HepG2 (cell line): ENCODE measurements around the gene LCLAT1. TPM values are rescaled to one million over a fixed set of nuclear protein-coding genes. Genes with fewer than 3 reads are reported as not detected.
A peak's percentile ranks its signal among the peaks of the same experiment; 100 is the strongest.

Source experiments
- ARNT ChIP-seq: fragments of 450-650 bp; IDR thresholded peaks from 2 replicates; pipeline ENCODE4 v1.6.1; 2017
- CENPT ChIP-seq: sonication (generic); formaldehyde crosslinking; IDR thresholded peaks from 2 replicates; pipeline ENCODE4 v1.8.0; 2022; ENCODE audit warnings: low read depth, mild to moderate bottlenecking, moderate library complexity, missing genetic modification reagents
- DPF2 ChIP-seq: sonication (generic); formaldehyde crosslinking; IDR thresholded peaks from 2 replicates; pipeline ENCODE4 v1.4.0; 2020; ENCODE audit warnings: mild to moderate bottlenecking, low read depth, missing genetic modification reagents, borderline replicate concordance
- HDAC1 ChIP-seq: sonication (generic); formaldehyde crosslinking; IDR thresholded peaks from 2 replicates; pipeline ENCODE4 v1.5.1; 2020; ENCODE audit warnings: mild to moderate bottlenecking, missing genetic modification reagents
- KDM5B ChIP-seq: sonication (generic); formaldehyde crosslinking; IDR thresholded peaks from 2 replicates; pipeline ENCODE4 v1.4.0; 2020; ENCODE audit warnings: missing genetic modification reagents, mild to moderate bottlenecking, borderline replicate concordance
- MBD4 ChIP-seq: IDR thresholded peaks from 2 replicates; pipeline ENCODE4 v1.6.1; 2012; ENCODE audit warnings: low read length, inconsistent platforms, borderline replicate concordance
- NR2C2 ChIP-seq: sonication (generic); formaldehyde crosslinking; IDR thresholded peaks from 2 replicates; pipeline ENCODE4 v1.4.0; 2020; ENCODE audit warnings: missing genetic modification reagents, mild to moderate bottlenecking, moderate library complexity, borderline replicate concordance
- PAX8 ChIP-seq: sonication (generic); formaldehyde crosslinking; IDR thresholded peaks from 2 replicates; pipeline ENCODE4 v1.8.0; 2022; ENCODE audit warnings: mild to moderate bottlenecking, missing genetic modification reagents, borderline replicate concordance
- REST ChIP-seq, 2 experiments: IDR thresholded peaks; 2 replicates each; pipeline ENCODE4 v1.6.1; 2011 to 2012; ENCODE audit warnings: low read length in 2 of 2, borderline replicate concordance in 1 of 2, low read depth in 1 of 2, mild to moderate bottlenecking in 1 of 2, moderate library complexity in 1 of 2
- SYNCRIP ChIP-seq: fragments of 200-400 bp; formaldehyde crosslinking; IDR thresholded peaks from 2 replicates; pipeline ENCODE4 v1.6.1; 2018; ENCODE audit warnings: mild to moderate bottlenecking, low read depth, low read length; ENCODE audit not compliant: insufficient read depth
- TCF12 ChIP-seq, 2 experiments: fragments of 450-650 bp in 1 of 2; sonication (generic) in 1 of 2; formaldehyde crosslinking in 1 of 2; IDR thresholded peaks; 2 replicates each; pipeline versions ENCODE4 v1.6.1 to v1.8.0; 2017 to 2022; ENCODE audit warnings: antibody characterized with exemption in 1 of 2, mild to moderate bottlenecking in 1 of 2, missing genetic modification reagents in 1 of 2, moderate library complexity in 1 of 2
- YY1 ChIP-seq: IDR thresholded peaks from 2 replicates; pipeline ENCODE4 v1.6.1; 2011; ENCODE audit warnings: low read length, low read depth, moderate library complexity, mild to moderate bottlenecking; ENCODE audit not compliant: insufficient read depth, insufficient replicate concordance
- ZBTB7B ChIP-seq: sonication (generic); formaldehyde crosslinking; IDR thresholded peaks from 2 replicates; pipeline ENCODE4 v1.4.0; 2020; ENCODE audit warnings: missing genetic modification reagents
- ZNF17 ChIP-seq: sonication (generic); formaldehyde crosslinking; IDR thresholded peaks from 2 replicates; pipeline ENCODE4 v1.5.0; 2020; ENCODE audit warnings: mild to moderate bottlenecking, missing genetic modification reagents
- ZNF205 ChIP-seq: IDR thresholded peaks from 2 replicates; pipeline ENCODE4 v1.6.1; 2018; ENCODE audit warnings: missing biosample characterization, missing genetic modification reagents
- ZNF33B ChIP-seq: sonication (generic); formaldehyde crosslinking; IDR thresholded peaks from 2 replicates; pipeline ENCODE4 v1.5.1; 2020; ENCODE audit warnings: mild to moderate bottlenecking, missing genetic modification reagents
- ZNF446 ChIP-seq: sonication (generic); formaldehyde crosslinking; IDR thresholded peaks from 2 replicates; pipeline ENCODE4 v1.5.0; 2020; ENCODE audit warnings: mild to moderate bottlenecking, missing genetic modification reagents
- ZNF670 ChIP-seq: sonication (generic); formaldehyde crosslinking; IDR thresholded peaks from 2 replicates; pipeline ENCODE4 v1.8.0; 2022; ENCODE audit warnings: mild to moderate bottlenecking, missing genetic modification reagents, borderline replicate concordance
- ZNF775 ChIP-seq: sonication (generic); formaldehyde crosslinking; IDR thresholded peaks from 2 replicates; pipeline ENCODE4 v1.4.0; 2020; ENCODE audit warnings: missing genetic modification reagents, mild to moderate bottlenecking, moderate library complexity, borderline replicate concordance
- ZNF891 ChIP-seq: sonication (generic); formaldehyde crosslinking; IDR thresholded peaks from 2 replicates; pipeline ENCODE4 v1.5.0; 2020; ENCODE audit warnings: mild to moderate bottlenecking, missing genetic modification reagents
- polyA plus RNA-seq, 8 experiments: library from polyadenylated mRNA; depleted of rRNA in 3 of 8; stranded (reverse) in 7 of 8; unstranded in 1 of 8; fragments of >200 nt; fragmentation: Illumina TruSeq in 4 of 8; extraction: Trizol in 4 of 8; gene quantifications; 2 replicates each; pipeline versions ENCODE4 v1.2.1 to v1.2.3, GENCODE V29; 2011 to 2016; ENCODE audit warnings: low read depth in 4 of 8, missing spikeins in 1 of 8, mixed read lengths in 1 of 8; ENCODE audit not compliant: insufficient read depth in 1 of 8
- total RNA-seq, 5 experiments: library from RNA; depleted of rRNA; stranded (reverse); fragments of >200 nt; fragmentation: Illumina TruSeq; extraction: Trizol; gene quantifications; 2 replicates each; pipeline ENCODE4 v1.2.3, GENCODE V29; 2016; ENCODE audit warnings: low read depth in 1 of 5
- TF ChIP-seq, protein P1 (sequence below): sonication (generic); formaldehyde crosslinking; IDR thresholded peaks from 2 replicates; pipeline ENCODE4 v1.8.1; 2023; ENCODE audit warnings: mild to moderate bottlenecking, moderate library complexity, missing genetic modification reagents
- TF ChIP-seq, protein P2 (sequence below): sonication (generic); formaldehyde crosslinking; IDR thresholded peaks from 2 replicates; pipeline ENCODE4 v1.5.1; 2020; ENCODE audit warnings: missing genetic modification reagents, mild to moderate bottlenecking, borderline replicate concordance

The LCLAT1 gene
- total and polyA plus RNA-seq, 2 of the 13 experiments (the other 11 are each of a cell fraction or from before 2014, with no cell fraction given): 18.0 to 28.0 TPM

GRCh38 chr2:30447149-30448045 lies at the start of gene LCLAT1 (continued):
- TF ChIP-seq, protein P1, sequence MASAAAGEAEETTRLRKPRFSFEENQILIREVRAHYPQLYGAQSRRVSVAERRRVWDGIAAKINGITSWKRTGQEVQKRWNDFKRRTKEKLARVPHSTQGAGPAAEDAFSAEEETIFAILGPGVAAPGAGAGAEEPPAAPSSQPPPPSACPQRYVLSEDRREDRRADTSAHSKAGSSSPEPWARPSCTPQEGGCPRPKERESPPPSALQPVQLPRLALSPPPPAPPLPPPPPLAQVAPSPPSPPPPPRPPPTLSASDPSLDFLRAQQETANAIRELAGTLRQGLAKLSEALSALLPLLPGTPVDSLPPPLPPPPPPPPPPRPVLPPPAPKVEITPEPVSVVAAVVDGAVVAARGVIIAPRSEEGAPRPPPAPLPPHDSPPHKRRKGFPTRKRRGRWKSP: peak; percentile 71; the same call in 1 of the 2 replicates
- TF ChIP-seq ZNF17 (CRISPR knock-in tag): peak; percentile 95
- peak; percentile 98; the same call in 1 of the 2 replicates for TF ChIP-seq PAX8 (CRISPR knock-in tag)
- peak; percentile 99 for TF ChIP-seq ZNF891
- TF ChIP-seq ZNF446: peak; percentile 97
- peak; percentile 98 for TF ChIP-seq ZNF33B (CRISPR knock-in tag)
- no peak for TF ChIP-seq ARNT
- TF ChIP-seq HDAC1 (CRISPR knock-in tag): peak; percentile 90
- TF ChIP-seq ZNF205 (CRISPR knock-in tag): no peak
- peak; percentile 91; the same call in 1 of the 2 replicates for TF ChIP-seq CENPT (CRISPR knock-in tag)
- TF ChIP-seq YY1: peak; percentile 92
- TF ChIP-seq, protein P2, sequence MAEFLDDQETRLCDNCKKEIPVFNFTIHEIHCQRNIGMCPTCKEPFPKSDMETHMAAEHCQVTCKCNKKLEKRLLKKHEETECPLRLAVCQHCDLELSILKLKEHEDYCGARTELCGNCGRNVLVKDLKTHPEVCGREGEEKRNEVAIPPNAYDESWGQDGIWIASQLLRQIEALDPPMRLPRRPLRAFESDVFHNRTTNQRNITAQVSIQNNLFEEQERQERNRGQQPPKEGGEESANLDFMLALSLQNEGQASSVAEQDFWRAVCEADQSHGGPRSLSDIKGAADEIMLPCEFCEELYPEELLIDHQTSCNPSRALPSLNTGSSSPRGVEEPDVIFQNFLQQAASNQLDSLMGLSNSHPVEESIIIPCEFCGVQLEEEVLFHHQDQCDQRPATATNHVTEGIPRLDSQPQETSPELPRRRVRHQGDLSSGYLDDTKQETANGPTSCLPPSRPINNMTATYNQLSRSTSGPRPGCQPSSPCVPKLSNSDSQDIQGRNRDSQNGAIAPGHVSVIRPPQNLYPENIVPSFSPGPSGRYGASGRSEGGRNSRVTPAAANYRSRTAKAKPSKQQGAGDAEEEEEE (CRISPR knock-in tag): no peak
- TF ChIP-seq TCF12 (IDR thresholded peaks at IDR 0.05): no peak
- peak; percentile 92; the same call in 1 of the 2 replicates for TF ChIP-seq TCF12 (CRISPR knock-in tag; IDR thresholded peaks at IDR 0.05)
- TF ChIP-seq ZNF670 (CRISPR knock-in tag): peak; percentile 18; the same call in 1 of the 2 replicates
- peak; percentile 72 for TF ChIP-seq ZBTB7B
- peak in 1 of 2 experiments; percentile 32; a peak in 1 of 4 replicates for TF ChIP-seq REST (IDR thresholded peaks at IDR 0.05; ENCODE audit: borderline replicate concordance in 1 of 2, low read depth in 1 of 2, low read length in 2 of 2)
- TF ChIP-seq MBD4: no peak
- TF ChIP-seq SYNCRIP: no peak
- peak; percentile 97 for TF ChIP-seq ZNF775 (CRISPR knock-in tag)
- TF ChIP-seq DPF2 (CRISPR knock-in tag): no peak
- peak; percentile 87 for TF ChIP-seq NR2C2
- peak; percentile 100 for TF ChIP-seq KDM5B
